DOHH2 (cell line): Measurements from ENCODE around the gene PRMT7.

Experiments
- CTCF ChIP-seq: fragments of 200-600 bp; sonication (generic); IDR thresholded peaks from one replicate; pipeline ENCODE4 v1.5.1; 2014; ENCODE audit warnings: antibody characterized with exemption, mild to moderate bottlenecking, low read depth, low read length; ENCODE audit not compliant: poor library complexity, severe bottlenecking
- EZH2phosphoT487 ChIP-seq: fragments of 200-600 bp; sonication (generic); IDR thresholded peaks from 2 replicates; pipeline ENCODE4 v1.6.1; 2017; ENCODE audit warnings: borderline replicate concordance, mild to moderate bottlenecking, antibody characterized with exemption, low read length, moderate library complexity, mixed read lengths

GRCh38 chr16:68404736-68405345, 94.0 kb downstream of the PRMT7 start:
- TF ChIP-seq CTCF (no peak), EZH2phosphoT487 (no peak)
